HL-60 (cell line): ENCODE results near the gene MYCN.

Source experiments
- SPI1 ChIP-seq: IDR thresholded peaks from 2 replicates; pipeline ENCODE4 v1.6.1; 2012; ENCODE audit warnings: low read depth, mild to moderate bottlenecking, borderline replicate concordance
- TF ChIP-seq, protein P1 (sequence below): IDR thresholded peaks from one replicate; pipeline ENCODE4 v1.5.1; 2011; ENCODE audit warnings: low read length, control low read depth, inconsistent platforms; ENCODE audit not compliant: insufficient read depth

DNA sequence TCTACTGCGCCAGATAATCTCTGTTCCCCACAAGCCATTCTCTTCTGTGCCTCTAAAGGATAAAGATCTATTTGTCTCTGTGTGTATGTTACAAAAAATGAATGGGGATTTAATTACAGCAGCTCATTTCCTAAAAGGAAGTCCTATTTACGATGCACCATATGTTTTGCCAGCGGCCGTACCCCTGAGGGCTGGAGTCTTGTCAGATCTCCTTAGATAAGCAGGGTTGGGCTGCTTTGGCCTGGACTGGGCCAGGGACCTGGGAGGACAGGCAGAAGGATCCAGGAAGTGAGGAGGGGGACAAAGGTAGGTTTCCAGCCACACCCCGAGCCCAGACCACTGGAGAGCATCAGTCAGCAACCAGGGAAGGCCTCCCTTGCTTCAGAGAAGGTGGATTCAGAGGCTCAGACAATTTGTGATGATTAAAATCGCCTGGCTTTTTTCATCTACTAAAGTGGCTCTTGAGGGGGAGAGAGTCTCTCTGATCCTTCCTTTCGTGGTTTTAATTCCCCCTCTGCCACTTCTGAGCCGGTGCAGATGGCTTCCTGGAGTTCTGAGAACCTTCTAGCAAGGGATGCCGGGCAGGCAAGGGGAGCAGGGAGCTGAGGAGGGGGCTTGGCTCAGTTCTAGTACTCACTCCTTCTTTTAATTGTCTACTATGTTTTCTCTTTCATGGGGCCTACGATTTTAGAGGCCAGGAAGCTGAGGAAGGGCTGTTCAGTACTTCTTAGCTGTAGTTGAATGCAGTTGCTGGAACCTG is 42.1 kb downstream of the MYCN start:
- TF ChIP-seq, protein P1, sequence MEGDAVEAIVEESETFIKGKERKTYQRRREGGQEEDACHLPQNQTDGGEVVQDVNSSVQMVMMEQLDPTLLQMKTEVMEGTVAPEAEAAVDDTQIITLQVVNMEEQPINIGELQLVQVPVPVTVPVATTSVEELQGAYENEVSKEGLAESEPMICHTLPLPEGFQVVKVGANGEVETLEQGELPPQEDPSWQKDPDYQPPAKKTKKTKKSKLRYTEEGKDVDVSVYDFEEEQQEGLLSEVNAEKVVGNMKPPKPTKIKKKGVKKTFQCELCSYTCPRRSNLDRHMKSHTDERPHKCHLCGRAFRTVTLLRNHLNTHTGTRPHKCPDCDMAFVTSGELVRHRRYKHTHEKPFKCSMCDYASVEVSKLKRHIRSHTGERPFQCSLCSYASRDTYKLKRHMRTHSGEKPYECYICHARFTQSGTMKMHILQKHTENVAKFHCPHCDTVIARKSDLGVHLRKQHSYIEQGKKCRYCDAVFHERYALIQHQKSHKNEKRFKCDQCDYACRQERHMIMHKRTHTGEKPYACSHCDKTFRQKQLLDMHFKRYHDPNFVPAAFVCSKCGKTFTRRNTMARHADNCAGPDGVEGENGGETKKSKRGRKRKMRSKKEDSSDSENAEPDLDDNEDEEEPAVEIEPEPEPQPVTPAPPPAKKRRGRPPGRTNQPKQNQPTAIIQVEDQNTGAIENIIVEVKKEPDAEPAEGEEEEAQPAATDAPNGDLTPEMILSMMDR = no peak
- no peak for TF ChIP-seq SPI1
